Muscle of back (tissue), 13 donors: ENCODE measurements around the gene ECM1. TPM values are rescaled to one million over a fixed set of nuclear protein-coding genes. Genes with fewer than 3 reads are reported as not detected.

Experiments
- DNase-seq, 3 donors: peaks; one replicate each; pipeline versions ENCODE4 v3.0.0 to v3.0.0-alpha.2; 2013
- long read RNA-seq, 9 donors: transcript quantifications; one replicate each; lab custom pipeline, GENCODE V29; 2026
- polyA plus RNA-seq, 10 donors: library from polyadenylated mRNA; unstranded; fragments of 120-200 nt; gene quantifications; one replicate each; pipeline ENCODE4 v1.2.1, GENCODE V29; 2013; ENCODE audit not compliant: insufficient read length in 10 of 10

Gene ECM1
- polyA plus RNA-seq = 10 to 100 TPM in 1 of 10 donors, 1 to 10 TPM in 9; 3.3 to 13.7 (median 4.3) TPM
- long read RNA-seq, donor 1 = 0 reads
- long read RNA-seq, donor 2 = 0 reads
- long read RNA-seq, donor 3 = 0 reads
- long read RNA-seq, donor 4, partial matches to known transcripts = 6 of 6 reads
- long read RNA-seq, donor 4, other reads (novel, unspliced or antisense) = 0 of 6 reads
- long read RNA-seq, donor 5 = 0 reads
- long read RNA-seq, donor 6 = 0 reads
- long read RNA-seq, donor 7 = 0 reads
- long read RNA-seq, donor 8, partial matches to known transcripts = 0 of 1 reads
- long read RNA-seq, donor 8, other reads (novel, unspliced or antisense) = 0 of 1 reads
- long read RNA-seq, donor 9 = 0 reads

DNA sequence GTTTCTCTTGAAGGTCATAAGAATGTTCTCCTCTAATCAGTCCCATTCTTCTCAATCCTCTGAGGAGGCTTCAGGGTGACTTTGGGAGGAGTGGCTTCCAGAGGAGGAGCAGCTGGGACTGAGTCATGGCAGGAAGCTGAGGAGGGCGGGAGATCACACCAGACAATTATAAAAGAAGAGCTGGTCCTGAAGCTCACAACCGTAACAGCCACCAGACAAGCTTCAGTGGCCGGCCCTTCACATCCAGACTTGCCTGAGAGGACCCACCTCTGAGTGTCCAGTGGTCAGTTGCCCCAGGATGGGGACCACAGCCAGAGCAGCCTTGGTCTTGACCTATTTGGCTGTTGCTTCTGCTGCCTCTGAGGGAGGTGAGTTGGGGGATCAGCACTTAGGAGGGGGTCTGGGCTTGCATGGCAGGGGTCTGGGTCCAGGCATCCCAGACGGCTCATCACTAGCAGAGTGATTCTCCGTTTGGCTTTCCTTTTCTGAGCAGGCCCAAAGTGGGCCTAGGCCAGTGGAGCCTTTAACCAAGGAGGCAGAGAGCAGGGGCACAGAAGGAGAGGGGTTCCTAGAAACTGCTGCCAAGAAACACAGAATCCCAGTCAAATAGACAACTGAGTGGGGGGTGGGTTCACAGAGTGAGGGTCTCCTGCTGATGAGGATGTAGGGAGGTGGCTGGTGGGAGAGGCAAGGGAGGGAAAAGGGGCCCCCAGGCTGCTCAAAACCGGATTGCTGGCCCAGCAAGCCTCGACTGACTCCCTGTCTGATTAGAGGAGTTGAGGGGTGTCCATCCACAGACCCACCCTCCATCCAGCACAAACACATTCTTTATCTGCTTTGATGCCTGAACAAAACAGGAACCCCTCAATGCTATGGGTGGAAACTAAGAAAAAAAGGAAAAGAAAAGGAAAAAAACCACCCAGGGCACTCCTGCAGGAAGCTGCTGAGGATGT is at the start of gene ECM1:
ECM1 (plus strand) TSS at position 198 of the 953 bp plus-strand sequence; CDS start at position 299, 101 bp downstream.
- no peak for DNase-seq

DNA sequence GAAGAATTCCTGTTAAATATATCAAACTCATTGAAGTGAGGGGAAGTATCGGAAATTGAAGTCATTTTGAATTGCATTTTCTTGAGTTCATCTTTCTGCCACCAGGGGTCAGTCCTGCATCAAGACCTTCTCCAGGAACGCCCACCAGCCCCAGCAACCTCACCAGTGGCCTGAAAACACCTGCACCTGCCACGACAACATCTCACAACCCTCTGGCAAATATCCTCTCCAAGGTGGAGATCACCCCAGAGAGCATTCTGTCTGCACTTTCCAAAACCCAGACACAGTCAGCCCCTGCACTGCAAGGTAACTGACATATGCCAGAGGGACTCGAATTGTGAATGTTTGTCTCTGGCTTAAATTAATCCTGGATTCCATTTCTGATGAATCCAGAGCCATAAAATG is 43.5 kb upstream of the ECM1 start:
- DNase-seq = peak; percentile 43 to 77 (median 61)

DNA sequence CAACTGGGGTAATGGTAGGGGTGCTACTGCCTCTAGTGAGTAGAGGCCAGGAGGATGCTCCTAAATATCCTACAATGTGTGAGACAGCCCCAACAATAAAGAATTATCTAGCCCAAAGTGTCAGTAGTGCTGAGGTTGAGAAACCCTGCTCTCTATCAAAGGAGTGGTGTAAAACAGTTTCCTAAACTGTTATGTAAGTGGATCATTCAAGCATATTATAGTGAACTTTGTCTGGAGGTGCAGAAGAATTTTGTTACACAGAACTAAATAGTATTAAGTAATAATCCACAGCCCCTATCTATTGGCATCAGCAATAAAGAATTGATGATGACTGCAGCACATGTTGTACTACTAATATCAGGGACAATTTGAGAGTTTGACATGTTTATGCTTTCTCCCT is 40.9 kb upstream of the ECM1 start:
- DNase-seq = no peak

DNA sequence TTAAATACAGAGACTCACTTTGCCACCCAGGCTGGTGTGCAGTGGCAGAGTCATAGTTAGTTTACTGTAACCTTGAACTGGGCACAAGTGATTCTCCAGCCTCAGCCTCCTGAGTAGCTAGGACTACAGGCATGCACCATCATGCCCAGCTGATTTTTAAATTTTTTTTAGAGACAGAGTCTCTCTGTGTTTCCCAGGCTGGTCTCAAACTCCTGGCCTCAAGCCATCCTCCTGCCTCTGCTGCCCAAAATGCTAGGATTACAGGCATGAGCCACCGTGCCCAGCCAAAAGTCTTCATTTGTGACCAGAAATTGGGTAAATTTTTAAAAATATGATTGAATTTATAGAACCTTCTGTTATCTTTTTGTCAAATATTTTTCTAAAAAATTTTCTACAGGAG is 38.6 kb upstream of the ECM1 start:
- DNase-seq = no peak

DNA sequence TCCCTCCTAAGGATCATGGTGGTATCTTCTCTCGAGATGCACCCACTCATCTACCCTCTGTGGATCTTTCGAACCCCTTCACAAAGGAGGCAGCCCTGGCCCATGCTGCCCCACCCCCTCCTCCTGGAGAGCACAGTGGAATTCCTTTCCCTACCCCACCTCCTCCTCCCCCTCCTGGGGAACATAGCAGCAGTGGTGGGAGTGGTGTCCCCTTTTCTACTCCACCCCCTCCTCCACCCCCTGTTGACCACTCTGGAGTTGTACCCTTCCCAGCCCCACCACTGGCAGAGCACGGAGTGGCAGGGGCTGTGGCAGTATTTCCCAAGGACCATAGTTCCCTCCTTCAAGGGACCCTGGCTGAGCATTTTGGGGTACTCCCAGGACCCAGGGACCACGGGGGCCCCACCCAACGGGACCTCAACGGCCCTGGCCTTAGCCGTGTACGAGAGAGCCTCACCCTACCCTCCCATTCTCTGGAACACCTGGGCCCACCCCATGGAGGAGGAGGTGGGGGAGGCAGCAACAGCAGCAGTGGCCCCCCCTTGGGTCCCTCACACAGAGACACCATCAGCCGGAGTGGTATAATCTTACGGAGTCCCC is 35.2 kb upstream of the ECM1 start:
- no peak for DNase-seq

DNA sequence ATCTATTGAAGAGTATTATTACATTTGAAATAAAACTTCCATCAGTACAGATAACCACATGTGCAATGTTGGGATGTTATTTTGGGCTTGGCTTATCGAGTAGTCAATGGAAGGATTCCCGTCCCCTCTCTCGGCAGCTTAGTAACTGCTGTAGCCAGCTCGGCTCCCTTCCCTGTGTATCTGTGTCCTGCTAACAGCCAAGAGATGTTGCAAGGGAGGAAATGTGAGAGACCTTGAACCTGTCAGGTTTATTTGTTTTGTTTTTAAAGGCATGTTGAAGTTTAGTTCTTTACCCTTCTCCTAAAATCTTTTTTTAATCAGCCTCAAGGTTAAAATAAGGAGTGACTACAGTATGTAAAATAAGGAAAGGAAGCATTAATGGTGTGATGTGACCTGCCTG is 34.2 kb upstream of the ECM1 start:
- DNase-seq = no peak

DNA sequence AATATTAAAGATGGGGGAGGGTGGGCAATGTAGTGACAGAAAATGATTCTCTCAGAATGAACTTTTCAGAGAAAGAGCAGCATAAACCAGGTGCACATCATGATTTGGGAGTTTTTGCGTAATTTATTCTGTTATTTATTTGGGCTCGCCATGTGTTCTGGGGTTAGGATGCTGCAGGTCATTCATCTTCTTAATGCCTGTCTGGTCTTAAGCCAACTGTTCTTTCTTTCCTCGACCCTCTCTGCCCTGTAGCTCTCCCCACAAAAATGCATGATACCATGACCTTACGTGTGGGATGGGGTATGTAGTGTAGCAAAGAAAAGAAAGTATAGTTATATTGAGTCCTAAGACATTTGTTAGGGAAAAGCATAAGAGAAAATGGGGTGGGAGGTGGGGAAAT is 33.0 kb upstream of the ECM1 start:
- no peak for DNase-seq

DNA sequence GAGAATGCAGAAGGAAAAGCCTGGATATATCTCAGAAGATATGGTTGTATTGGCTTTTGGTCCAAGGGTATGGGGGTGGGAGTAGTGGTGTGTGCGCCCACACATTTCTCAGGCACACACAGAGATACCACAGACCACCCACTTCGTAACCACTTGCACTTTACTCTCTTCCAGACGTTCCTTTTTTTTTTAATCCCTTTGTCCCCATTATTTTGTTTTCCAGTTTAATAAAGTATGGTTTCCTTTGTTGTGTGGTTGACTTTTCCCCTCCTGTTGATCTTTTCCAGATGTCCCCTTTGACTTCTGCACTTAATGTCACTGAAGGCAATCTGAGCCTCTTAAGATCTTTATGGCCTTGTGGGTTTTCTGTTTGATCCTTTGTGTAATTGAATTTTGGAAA is 31.2 kb upstream of the ECM1 start:
- DNase-seq = no peak

DNA sequence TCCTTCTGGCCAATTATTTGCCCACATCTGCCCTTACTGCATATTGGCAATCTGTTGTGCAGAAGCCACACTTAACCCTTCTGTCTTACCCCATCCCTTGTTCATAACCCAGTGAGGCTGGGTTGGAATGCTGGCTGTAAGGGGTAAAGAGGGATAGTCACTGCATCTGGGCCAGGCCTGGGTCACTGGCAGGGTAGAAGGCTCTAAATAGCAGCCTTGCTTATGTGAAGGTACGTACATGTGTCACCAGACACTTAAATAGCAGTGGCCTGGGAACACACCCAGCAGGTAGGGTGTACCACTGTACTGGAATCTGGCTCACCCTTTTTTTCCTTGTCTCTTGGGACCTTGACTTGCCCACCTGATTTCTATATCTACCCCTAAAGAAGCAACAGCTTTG is 30.6 kb upstream of the ECM1 start:
- no peak for DNase-seq

DNA sequence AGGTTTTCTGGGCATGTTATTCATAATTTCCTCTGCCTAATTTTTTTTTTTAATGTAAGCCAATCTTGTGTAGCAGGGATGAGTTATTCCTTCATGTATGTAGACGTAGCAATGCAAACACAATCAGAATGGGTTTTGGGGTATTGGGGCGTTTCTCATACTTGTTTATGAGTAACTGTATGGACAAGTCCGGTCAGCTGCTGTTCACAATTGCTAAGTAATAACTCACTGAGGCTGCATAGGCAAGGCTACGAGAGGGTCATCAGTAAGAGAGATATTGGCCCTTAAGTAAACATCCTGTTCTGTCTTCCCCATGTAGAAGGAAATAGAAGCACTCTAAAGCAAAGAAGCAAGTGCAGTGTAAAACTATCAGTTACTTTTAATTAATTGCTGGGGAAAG is 30.2 kb upstream of the ECM1 start:
- no peak for DNase-seq

DNA sequence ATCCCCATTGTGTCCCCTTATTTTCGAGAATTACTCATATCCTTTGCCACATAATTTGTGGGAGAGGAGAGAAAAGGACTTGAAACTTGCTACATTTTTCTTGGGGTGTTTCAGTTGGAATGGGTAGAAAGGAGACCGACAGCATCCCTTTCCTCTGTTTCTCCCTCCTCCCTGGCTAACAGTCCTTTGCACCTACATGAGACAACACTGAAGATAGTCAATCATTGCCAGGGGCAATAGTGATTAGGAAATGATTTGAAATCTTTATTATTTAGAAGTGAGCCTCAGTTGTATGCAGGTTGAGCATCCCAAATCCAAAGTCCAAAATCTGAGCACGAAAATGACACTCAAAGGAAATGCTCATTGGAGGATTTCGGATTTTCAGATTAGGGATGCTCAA is 28.5 kb upstream of the ECM1 start:
- no peak for DNase-seq

DNA sequence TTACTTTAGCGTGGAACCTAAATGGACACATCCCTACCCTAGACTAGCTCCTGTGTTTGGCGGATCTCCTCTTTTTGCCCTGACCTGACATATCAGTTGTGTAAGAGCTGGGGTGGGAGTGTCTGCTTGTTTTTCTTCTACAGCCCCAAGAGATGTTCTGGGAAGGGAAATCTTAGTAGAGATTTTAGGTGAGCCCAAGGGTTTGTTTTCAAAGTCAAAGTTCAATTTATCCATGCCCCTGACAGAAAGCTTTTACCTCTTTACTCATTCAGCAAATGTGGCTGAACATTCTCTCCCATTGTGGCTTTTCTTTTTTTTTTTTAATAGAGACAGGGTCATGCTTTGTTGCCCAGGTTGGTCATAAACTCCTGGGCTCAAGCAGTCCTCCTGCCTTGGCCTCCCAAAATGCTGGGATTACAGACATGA is 28.0 kb upstream of the ECM1 start:
- DNase-seq = no peak

DNA sequence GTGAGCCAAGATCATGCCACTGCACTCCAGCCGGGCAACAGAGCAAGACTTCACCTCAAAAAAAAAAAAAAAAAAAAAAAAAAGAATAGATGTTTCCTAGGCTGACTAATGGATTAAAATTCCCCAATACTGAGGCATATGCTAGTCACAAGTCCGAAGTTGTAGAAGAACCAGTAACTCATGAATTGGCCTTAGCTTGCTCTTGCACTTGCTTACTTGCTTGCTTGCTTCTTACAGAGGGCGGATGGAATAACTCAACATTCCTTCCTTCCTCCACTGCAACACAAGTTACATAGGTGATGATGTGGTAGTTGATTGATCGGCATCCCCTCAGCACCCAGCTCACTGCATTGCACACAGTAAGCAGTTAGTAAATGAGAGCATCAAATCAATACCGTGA is 23.5 kb upstream of the ECM1 start:
- DNase-seq = no peak

DNA sequence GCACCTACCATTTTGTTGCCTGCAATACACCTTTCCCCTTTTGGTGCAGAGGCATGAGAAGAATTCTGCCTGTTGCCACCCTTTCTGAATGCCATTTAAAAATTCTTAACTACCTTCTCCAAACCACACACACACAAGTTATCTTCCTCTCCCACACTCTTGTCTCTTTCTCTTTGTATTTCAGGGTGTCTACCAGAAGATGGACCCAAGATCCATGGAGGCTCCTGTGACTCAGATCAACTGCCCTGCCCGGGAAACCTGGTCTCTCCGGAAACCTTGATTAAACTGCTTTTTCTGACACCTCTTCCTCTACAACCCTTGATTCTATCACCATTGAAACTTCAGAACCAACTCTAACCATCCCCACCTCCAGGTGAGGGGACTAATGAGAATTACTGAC is 23.0 kb upstream of the ECM1 start:
- no peak for DNase-seq

DNA sequence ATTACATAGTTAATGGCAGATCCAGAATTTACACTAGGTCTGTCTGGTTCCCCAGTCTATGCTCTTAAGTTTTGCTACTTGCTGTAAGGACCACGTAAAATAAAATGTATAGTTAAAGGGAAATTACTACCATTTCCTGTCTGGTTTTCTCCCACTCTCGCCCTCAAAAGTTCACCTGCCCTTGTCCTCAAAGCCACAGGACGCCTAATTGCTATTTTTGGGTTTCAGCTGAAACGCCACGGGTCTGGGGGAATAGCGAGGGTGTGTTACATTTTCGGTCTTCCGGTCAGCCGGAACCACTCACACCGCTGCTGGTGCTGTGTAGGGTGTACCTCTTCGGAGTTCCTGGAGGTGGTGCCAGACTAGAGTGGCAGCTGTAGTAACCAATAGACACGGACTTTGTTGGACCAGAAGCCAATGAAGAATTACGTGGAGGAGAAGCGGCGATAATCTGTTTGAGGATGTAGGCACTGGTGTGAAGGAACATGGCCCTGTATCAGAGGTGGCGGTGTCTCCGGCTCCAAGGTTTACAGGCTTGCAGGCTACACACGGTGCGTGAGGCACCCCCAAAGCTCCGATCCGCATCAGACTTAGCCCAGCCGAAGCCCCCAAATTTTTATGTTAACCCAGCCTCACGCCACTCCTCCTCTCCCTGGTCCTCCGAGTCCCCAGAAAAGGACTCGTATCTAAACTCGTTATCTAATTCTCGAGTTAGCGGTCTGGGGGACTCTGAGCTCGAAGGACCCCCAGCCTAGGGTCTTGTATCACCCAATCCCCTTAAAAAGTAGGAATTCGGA is 20.7 kb upstream of the ECM1 start, which contains the start of gene TARS2:
TARS2 (plus strand) TSS at position 454 of the 797 bp plus-strand sequence; CDS start at position 486, 32 bp downstream.
- DNase-seq = peak; percentile 96 to 99 (median 98)

DNA sequence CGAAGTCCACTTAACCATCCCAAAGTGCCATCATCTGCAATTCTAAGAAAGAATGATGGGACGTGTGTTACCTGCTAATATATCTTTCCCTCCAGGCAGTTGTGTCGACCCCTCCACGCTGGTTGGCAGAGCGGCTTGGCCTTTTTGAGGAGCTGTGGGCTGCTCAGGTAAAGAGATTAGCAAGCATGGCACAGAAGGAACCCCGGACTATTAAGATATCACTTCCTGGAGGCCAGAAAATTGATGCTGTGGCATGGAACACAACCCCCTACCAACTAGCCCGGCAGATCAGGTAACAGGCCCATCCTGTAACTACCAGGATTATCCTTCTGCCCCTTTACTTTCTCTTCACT is 20.2 kb upstream of the ECM1 start:
- no peak for DNase-seq

DNA sequence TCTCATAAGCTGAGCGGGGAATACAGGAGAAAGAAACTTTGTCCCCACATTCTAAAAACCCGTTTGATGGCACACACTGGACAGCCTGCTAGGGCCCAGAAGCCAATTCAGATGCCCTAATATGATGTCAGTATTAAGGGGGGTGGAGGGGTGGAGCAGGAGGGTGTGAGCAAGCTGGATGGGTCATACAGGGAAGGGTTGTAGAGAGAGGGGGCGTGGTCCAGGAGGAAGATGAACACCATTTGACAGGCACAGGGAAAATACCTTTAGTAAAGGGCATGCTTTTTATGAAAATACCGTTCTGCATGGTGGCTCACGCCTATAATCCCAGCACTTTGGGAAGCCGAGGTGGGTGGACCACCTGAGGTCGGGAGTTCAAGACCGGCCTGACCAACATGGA is 14.7 kb upstream of the ECM1 start:
- no peak for DNase-seq

DNA sequence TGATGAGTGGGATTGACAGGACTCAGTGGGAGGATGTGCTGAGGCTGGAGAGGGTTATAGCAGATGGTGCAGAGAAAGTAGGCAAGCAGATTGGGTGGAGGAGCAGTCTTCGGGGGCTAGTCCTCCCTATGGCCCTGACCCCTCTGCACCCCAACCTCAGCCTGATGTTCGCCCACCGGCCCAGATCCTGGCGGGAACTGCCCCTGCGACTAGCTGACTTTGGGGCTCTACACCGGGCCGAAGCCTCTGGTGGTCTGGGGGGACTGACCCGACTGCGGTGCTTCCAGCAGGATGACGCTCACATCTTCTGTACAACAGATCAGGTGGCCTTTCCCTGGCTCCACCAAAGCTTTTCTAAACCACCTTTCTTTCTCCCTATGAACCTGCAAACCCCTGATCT is 9.6 kb upstream of the ECM1 start:
- DNase-seq = no peak

DNA sequence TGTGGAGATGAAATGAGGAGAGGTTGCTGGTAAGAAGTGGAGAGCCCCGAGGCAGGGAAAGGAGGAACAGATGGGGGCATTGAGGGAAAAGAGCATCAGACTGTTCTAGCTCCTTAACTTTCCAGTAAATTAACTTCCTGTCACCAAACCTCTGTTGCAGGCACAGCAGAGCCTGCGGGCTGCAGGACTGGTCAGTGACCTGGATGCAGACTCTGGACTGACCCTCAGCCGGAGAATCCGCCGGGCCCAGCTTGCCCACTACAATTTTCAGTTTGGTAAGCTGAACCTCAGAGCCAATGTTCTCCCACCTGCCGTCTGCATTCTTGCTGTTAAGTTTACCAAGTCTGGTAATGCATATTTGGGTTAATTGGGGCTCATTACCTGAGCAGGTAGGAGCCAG is 2.5 kb upstream of the ECM1 start:
- DNase-seq = no peak

DNA sequence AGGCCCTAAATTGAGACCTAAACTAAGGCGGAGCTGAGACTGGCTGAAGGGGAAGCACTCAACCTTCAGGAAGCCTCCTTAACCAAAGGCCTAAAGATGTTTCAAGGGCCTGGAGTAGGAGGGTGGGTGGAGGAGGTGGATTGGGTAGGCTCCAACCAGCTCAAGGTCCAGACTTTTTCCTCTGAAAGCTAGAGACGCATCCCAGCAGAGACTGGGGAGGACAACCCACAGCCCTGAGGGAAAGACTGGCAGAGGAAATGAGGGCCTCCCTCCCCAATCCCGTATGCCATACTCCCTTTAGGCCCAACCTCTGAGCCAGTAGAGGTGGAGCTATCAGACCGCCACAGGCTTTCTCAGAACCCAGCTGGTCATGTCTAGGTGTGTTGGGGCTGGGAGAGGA is 1.1 kb downstream of the ECM1 start:
- no peak for DNase-seq

DNA sequence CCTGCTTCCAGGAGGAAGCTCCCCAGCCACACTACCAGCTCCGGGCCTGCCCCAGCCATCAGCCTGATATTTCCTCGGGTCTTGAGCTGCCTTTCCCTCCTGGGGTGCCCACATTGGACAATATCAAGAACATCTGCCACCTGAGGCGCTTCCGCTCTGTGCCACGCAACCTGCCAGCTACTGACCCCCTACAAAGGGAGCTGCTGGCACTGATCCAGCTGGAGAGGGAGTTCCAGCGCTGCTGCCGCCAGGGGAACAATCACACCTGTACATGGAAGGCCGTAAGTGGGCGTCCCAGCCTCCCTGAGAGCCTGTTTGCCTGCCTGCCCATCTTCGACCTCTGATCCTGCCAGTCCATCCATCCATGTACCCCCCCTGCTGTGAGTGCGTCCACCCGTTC is 3.6 kb downstream of the ECM1 start:
- no peak for DNase-seq
